H1 (cell line): ENCODE measurements around the gene ACTN4.

Experiments
- POLR2A ChIP-seq, 2 experiments: IDR thresholded peaks; 1 replicate in 1 of 2; 2 replicates in 1 of 2; pipeline ENCODE4 v1.6.1; 2011; ENCODE audit warnings: low read depth in 2 of 2, low read length in 2 of 2, mild to moderate bottlenecking in 2 of 2; ENCODE audit errors: control extremely low read depth in 1 of 2
- POLR2AphosphoS5 ChIP-seq: IDR thresholded peaks from 2 replicates; pipeline ENCODE4 v1.6.1; 2011; ENCODE audit warnings: low read depth, low read length
- TF ChIP-seq, protein P1 (sequence below), 3 experiments: IDR thresholded peaks; 1 replicate in 2 of 3; 2 replicates in 1 of 3; pipeline versions ENCODE4 v1.5.1 to v1.6.1; 2011; ENCODE audit warnings: low read length in 3 of 3, mild to moderate bottlenecking in 3 of 3, inconsistent platforms in 2 of 3, low read depth in 1 of 3, moderate library complexity in 1 of 3; ENCODE audit not compliant: insufficient read depth in 1 of 3; ENCODE audit errors: control extremely low read depth in 1 of 3

DNA sequence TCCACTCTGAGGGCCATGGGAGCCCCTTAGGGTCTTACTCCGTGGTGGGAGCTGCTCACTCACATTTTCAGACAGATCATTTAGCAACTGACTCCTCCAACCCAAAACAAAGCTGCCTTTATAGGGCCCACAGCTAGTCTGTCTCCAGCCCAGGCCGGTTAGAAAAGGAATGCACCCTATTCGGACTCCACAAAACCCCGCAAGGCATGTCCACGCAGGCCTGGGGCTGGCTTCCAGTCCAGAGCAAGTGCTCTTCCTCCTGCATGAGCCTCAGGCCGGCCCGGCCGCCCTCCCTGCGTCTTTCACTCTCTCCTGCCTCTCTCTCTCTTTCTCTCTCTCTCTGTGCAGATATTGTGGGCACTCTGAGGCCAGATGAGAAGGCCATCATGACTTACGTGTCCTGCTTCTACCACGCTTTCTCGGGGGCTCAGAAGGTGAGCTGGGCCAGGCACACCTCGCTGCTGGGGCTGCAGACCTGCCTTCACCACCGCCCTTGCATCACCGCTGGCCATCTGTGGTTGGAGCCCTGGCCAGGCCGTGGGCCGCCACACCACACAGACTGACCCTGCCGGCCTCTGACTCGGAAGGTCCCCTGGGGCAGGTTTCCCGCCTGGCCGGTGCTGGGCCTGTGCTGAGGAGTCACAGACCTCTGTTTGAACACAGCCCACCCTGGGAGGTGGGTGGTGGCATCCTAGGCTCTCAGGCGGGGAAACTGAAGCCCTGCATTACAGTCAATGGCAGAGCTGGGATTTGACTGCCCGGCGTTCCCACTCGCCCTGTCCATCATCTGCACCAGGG lies 63.7 kb downstream of the ACTN4 start:
- TF ChIP-seq POLR2AphosphoS5 (no peak), POLR2A (IDR thresholded peaks at IDR 0.05; ENCODE audit: control extremely low read depth in 1 of 2, low read depth in 2 of 2, low read length in 2 of 2) (no peak)
- TF ChIP-seq, protein P1, sequence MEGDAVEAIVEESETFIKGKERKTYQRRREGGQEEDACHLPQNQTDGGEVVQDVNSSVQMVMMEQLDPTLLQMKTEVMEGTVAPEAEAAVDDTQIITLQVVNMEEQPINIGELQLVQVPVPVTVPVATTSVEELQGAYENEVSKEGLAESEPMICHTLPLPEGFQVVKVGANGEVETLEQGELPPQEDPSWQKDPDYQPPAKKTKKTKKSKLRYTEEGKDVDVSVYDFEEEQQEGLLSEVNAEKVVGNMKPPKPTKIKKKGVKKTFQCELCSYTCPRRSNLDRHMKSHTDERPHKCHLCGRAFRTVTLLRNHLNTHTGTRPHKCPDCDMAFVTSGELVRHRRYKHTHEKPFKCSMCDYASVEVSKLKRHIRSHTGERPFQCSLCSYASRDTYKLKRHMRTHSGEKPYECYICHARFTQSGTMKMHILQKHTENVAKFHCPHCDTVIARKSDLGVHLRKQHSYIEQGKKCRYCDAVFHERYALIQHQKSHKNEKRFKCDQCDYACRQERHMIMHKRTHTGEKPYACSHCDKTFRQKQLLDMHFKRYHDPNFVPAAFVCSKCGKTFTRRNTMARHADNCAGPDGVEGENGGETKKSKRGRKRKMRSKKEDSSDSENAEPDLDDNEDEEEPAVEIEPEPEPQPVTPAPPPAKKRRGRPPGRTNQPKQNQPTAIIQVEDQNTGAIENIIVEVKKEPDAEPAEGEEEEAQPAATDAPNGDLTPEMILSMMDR (IDR thresholded peaks at IDR 0.05; ENCODE audit: control extremely low read depth in 1 of 3, insufficient read depth in 1 of 3, low read depth in 1 of 3, low read length in 3 of 3) = no peak
